ENCODE results near the gene PDE4B. TPM values are rescaled to one million over a fixed set of nuclear protein-coding genes. Genes with fewer than 3 reads are reported as not detected.

The PDE4B gene
- total RNA-seq, 4 donors from 2014 or later, result 0.08 to 6.7 (median 3.4) TPM

GRCh38 chr1:66237042-66237441 lies 444.3 kb downstream of the PDE4B start:
- Histone ChIP-seq H3K9me3 (no peaks in the 10 kb centered on the region), H3K27ac (no peak overlapping the region), H3K4me1 (peaks cover 0 to 7% (median 0%) of the 10 kb centered on the region in 3 donors), H3K4me3 (no peak overlapping the region), H3K27me3 (no peaks in the 10 kb centered on the region), H3K36me3 (no peaks in the 10 kb centered on the region)
- TF ChIP-seq, protein P1, sequence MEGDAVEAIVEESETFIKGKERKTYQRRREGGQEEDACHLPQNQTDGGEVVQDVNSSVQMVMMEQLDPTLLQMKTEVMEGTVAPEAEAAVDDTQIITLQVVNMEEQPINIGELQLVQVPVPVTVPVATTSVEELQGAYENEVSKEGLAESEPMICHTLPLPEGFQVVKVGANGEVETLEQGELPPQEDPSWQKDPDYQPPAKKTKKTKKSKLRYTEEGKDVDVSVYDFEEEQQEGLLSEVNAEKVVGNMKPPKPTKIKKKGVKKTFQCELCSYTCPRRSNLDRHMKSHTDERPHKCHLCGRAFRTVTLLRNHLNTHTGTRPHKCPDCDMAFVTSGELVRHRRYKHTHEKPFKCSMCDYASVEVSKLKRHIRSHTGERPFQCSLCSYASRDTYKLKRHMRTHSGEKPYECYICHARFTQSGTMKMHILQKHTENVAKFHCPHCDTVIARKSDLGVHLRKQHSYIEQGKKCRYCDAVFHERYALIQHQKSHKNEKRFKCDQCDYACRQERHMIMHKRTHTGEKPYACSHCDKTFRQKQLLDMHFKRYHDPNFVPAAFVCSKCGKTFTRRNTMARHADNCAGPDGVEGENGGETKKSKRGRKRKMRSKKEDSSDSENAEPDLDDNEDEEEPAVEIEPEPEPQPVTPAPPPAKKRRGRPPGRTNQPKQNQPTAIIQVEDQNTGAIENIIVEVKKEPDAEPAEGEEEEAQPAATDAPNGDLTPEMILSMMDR (IDR thresholded peaks at IDR 0.05), result no peak
- TF ChIP-seq POLR2A (IDR thresholded peaks at IDR 0.05), result no peak
- 33 to 74% methylated on average over 2 of the region's 2 CpGs for WGBS, 2 donors
- DNase-seq, result no peak
- intact Hi-C loops (cut with DNase I), result no loop called here

GRCh38 chr1:66237722-66238479 lies 445.2 kb downstream of the PDE4B start:
- Histone ChIP-seq H3K36me3 (no peaks in the 10 kb centered on the region), H3K4me1 (peaks cover 0 to 7% (median 0%) of the 10 kb centered on the region in 3 donors), H3K27me3 (no peaks in the 10 kb centered on the region), H3K27ac (no peak overlapping the region), H3K9me3 (no peaks in the 10 kb centered on the region), H3K4me3 (no peak overlapping the region)
- DNase-seq, result no peak
- no peak for TF ChIP-seq POLR2A (IDR thresholded peaks at IDR 0.05)
- TF ChIP-seq, protein P1 (IDR thresholded peaks at IDR 0.05), result no peak
- intact Hi-C loops (cut with DNase I), result no loop called here
- WGBS, 2 donors, result 31 to 38% methylated on average over 5 of the region's 5 CpGs

GRCh38 chr1:66239834-66240233 lies 447.1 kb downstream of the PDE4B start:
- Histone ChIP-seq H3K4me1 (peaks cover 0 to 7% (median 0%) of the 10 kb centered on the region in 3 donors), H3K36me3 (no peaks in the 10 kb centered on the region), H3K27me3 (no peaks in the 10 kb centered on the region), H3K4me3 (no peak overlapping the region), H3K9me3 (no peaks in the 10 kb centered on the region), H3K27ac (no peak overlapping the region)
- 74 to 75% methylated on average over 1 to 2 of the region's 2 CpGs for WGBS, 2 donors
- intact Hi-C loops (cut with DNase I), result loop anchor here (5.0 kb wide), 1 partner anchor 278 kb away; no protein-coding TSS in a partner anchor
- no peak for DNase-seq
- TF ChIP-seq, protein P1 (IDR thresholded peaks at IDR 0.05), result no peak
- no peak for TF ChIP-seq POLR2A (IDR thresholded peaks at IDR 0.05)

DNA sequence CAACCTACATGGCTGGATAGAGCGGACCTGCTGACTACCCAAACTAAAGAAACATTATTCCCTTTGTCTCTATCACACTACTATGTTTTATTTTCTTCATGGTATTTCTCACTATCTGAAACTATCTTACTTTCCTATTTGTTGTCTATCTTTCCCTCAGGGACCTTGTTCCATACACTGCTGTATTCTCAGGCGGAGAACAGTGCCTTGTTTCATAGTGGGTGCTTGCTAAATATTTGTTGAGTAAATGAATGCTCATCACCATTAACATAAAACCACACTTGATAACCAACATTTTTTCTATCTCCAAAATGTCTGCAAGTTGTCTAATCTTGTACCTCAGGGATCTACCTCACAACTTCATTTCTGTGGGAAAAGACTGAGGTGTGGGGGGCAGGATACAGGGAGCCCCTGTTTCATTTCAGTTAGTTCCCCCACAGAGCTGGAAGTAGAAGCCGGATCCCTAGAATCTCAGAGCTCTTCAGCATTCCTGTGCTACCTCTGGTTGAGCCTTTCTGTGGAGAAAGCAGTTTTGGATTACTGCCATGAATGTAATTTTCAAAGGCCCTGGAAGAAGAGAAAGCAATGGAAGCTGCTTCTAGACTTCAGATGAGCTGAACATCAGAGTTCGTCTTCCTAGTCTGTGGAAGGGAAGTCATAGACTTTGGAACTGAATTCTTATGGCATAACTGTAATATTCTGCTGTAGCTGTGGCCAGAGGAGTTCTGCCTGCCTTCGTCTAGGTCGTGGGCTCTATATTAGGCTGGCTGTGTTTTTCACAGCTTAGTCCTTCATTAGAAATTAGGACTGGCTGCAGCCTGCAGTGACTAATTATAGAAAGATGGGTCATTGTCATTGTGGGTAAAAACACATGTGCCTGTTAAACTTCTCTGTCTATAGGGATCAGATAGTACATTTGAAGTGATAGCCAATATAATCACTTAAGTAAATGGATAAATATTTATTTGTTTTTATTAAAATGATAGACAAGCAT lies 448.1 kb downstream of the PDE4B start:
- H3K36me3 ChIP-seq, result no peaks in the 10 kb centered on the region
- no peak overlapping the region for H3K4me3 ChIP-seq
- H3K27me3 ChIP-seq, result no peaks in the 10 kb centered on the region
- no peak overlapping the region for H3K27ac ChIP-seq
- TF ChIP-seq POLR2A (IDR thresholded peaks at IDR 0.05), result no peak
- TF ChIP-seq, protein P1 (IDR thresholded peaks at IDR 0.05), result no peak
- H3K4me1 ChIP-seq, result peaks cover 0 to 7% (median 0%) of the 10 kb centered on the region in 3 donors
- WGBS, 2 donors, result 83 to 92% methylated on average over 5 to 6 of the region's 6 CpGs
- H3K9me3 ChIP-seq, result no peaks in the 10 kb centered on the region
- intact Hi-C loops (cut with DNase I), result loop anchor here (5.0 kb wide), 1 partner anchor 278 kb away; no protein-coding TSS in a partner anchor
- no peak for DNase-seq

Data from esophagus squamous epithelium (tissue), 5 donors.